ENCODE results near the gene GPR137B. TPM values are rescaled to one million over a fixed set of nuclear protein-coding genes. Genes with fewer than 3 reads are reported as not detected.

Gene GPR137B
- total RNA-seq, 4 donors from 2014 or later, result 0.75 to 5.5 (median 5.4) TPM

GRCh38 chr1:236168716-236169429 lies 26.5 kb downstream of the GPR137B start:
- in situ Hi-C loops (cut with MboI; ENCODE audit: low sequenced_read_pairs in 4 of 4), result no loop called here
- ATAC-seq (no peak), DNase-seq (no peak)
- intact Hi-C loops (cut with DNase I; ENCODE audit: low total_unique reads), result no loop called here
- no peak for TF ChIP-seq CTCF (IDR thresholded peaks at IDR 0.05 in 4 of 5, conservative IDR thresholded peaks at IDR 0.05 in 1 of 5)
- Histone ChIP-seq H3K4me1 (no peaks in the 10 kb centered on the region), H3K36me3 (no peaks in the 10 kb centered on the region), H3K9me3 (no peaks in the 10 kb centered on the region), H3K27me3 (no peaks in the 10 kb centered on the region), H3K4me3 (no peak overlapping the region), H3K27ac (no peak overlapping the region)

- H3K27ac ChIP-seq, result no peak overlapping the region
- no peaks in the 10 kb centered on the region for H3K9me3 ChIP-seq
- in situ Hi-C loops (cut with MboI; ENCODE audit: low sequenced_read_pairs in 4 of 4) (no loop called here), intact Hi-C loops (cut with DNase I; ENCODE audit: low total_unique reads) (no loop called here)
- H3K4me3 ChIP-seq, result no peak overlapping the region
- no peaks in the 10 kb centered on the region for H3K27me3 ChIP-seq
- DNase-seq (no peak), ATAC-seq (no peak)
- TF ChIP-seq CTCF (IDR thresholded peaks at IDR 0.05 in 4 of 5, conservative IDR thresholded peaks at IDR 0.05 in 1 of 5), result no peak
- H3K36me3 ChIP-seq, result no peaks in the 10 kb centered on the region
- H3K4me1 ChIP-seq, result no peaks in the 10 kb centered on the region
These were observed 29.8 kb downstream of the GPR137B start for GRCh38 chr1:236172041-236172579.

- DNase-seq (no peak), ATAC-seq (no peak)
- no peak for TF ChIP-seq CTCF (IDR thresholded peaks at IDR 0.05 in 4 of 5, conservative IDR thresholded peaks at IDR 0.05 in 1 of 5)
- no peak for TF ChIP-seq POLR2A (IDR thresholded peaks at IDR 0.05)
- H3K4me3 ChIP-seq, result no peak overlapping the region
- no peaks in the 10 kb centered on the region for H3K4me1 ChIP-seq
- in situ Hi-C loops (cut with MboI; ENCODE audit: low sequenced_read_pairs in 4 of 4) (no loop called here), intact Hi-C loops (cut with DNase I; ENCODE audit: low total_unique reads) (no loop called here)
- H3K27me3 ChIP-seq, result no peaks in the 10 kb centered on the region
- no peaks in the 10 kb centered on the region for H3K36me3 ChIP-seq
- H3K9me3 ChIP-seq, result no peaks in the 10 kb centered on the region
- H3K27ac ChIP-seq, result no peak overlapping the region
These were observed 30.9 kb downstream of the GPR137B start for GRCh38 chr1:236173174-236173767.

DNA sequence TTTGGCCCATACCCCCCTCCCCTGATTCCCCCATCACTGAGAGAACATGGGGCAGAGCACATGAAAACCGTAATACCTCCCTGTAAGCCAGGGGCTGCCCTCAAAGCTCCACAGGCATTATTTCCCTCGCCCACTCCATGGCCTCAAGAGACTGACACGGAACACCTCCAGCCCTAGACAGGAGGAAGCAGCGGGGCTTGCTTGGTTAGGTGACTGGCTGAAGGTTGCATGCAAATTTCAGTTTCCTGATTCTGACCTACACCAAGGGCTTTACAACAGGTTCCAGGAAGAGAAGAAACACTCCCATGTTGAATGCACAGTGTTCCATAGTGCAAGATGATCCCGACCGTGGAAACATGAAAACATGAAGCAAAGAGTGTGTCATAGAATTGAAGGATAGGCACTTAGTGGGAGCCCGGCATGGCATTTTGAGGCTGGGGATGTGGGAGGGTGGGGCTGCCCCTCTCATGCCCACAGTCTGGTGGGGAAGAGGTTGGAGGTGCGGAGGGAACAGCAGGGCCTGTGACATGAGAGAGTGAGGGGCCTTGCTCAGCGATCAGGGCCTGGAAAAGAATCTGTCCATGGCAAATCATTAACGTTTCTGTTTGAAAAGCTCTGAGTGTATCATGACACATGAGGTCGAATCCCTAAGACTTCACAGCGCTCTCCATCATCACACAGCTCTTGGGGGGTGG lies 33.5 kb downstream of the GPR137B start:
- no peaks in the 10 kb centered on the region for H3K4me1 ChIP-seq
- ATAC-seq (no peak), DNase-seq (no peak)
- in situ Hi-C loops (cut with MboI; ENCODE audit: low sequenced_read_pairs in 4 of 4) (no loop called here), intact Hi-C loops (cut with DNase I; ENCODE audit: low total_unique reads) (no loop called here)
- TF ChIP-seq CTCF (IDR thresholded peaks at IDR 0.05 in 4 of 5, conservative IDR thresholded peaks at IDR 0.05 in 1 of 5), result no peak
- TF ChIP-seq POLR2A (IDR thresholded peaks at IDR 0.05), result no peak
- no peaks in the 10 kb centered on the region for H3K36me3 ChIP-seq
- no peak overlapping the region for H3K27ac ChIP-seq
- no peak overlapping the region for H3K4me3 ChIP-seq
- H3K27me3 ChIP-seq, result no peaks in the 10 kb centered on the region
- no peaks in the 10 kb centered on the region for H3K9me3 ChIP-seq
